Measurements from ENCODE around the gene IL36A. TPM values are rescaled to one million over a fixed set of nuclear protein-coding genes. Genes with fewer than 3 reads are reported as not detected.

IL36A gene
- total RNA-seq, 1 experiment from 2014 or later: not detected

- no peaks in the 10 kb centered on the region for H3K4me1 Mint-ChIP-seq
- Histone ChIP-seq H4K5ac (ENCODE audit: insufficient read length, low read depth, low read length) (no peak overlapping the region), H3K79me1 (ENCODE audit: insufficient read depth, low read depth, low read length, poor library complexity, severe bottlenecking) (no peaks in the 10 kb centered on the region), H3K79me2 (ENCODE audit: insufficient read depth, low read length) (no peaks in the 10 kb centered on the region), H2AK5ac (ENCODE audit: insufficient read length, low read length) (no peak overlapping the region), H3K4ac (ENCODE audit: low read depth, low read length) (no peak overlapping the region), H4K8ac (replicated peaks; ENCODE audit: insufficient read length, low read depth, low read length) (no peak overlapping the region), H3K9me3 (ENCODE audit: control insufficient read depth, low read depth, low read length) (no peaks in the 10 kb centered on the region), H2BK120ac (ENCODE audit: low read depth, low read length, poor library complexity, severe bottlenecking) (no peak overlapping the region), H3K27ac (ENCODE audit: insufficient read length, low read depth, low read length) (no peak overlapping the region), H3K4me1 (ENCODE audit: insufficient read depth, low read length) (no peaks in the 10 kb centered on the region), H2BK12ac (ENCODE audit: insufficient read length, low read depth, low read length) (no peak overlapping the region), H3K23me2 (ENCODE audit: insufficient read length, low read depth, low read length, poor library complexity, severe bottlenecking) (no peaks in the 10 kb centered on the region), H4K91ac (ENCODE audit: insufficient read length, low read depth, low read length) (no peak overlapping the region), H3K9ac (ENCODE audit: extremely low read depth, insufficient read length, low read length) (no peak overlapping the region), H2BK15ac (ENCODE audit: low read depth, low read length) (no peak overlapping the region), H3K4me2 (ENCODE audit: insufficient read depth, insufficient read length, low read length) (no peak overlapping the region), H4K20me1 (ENCODE audit: control insufficient read depth, insufficient read depth, insufficient read length) (no peaks in the 10 kb centered on the region), H2BK20ac (ENCODE audit: low read depth, low read length, poor library complexity, severe bottlenecking) (no peak overlapping the region), H3K56ac (ENCODE audit: insufficient read length, low read depth, low read length) (no peak overlapping the region), H2BK5ac (ENCODE audit: insufficient read length, low read length) (no peak overlapping the region), H3K14ac (ENCODE audit: insufficient read depth, low read length) (no peak overlapping the region), H3K23ac (ENCODE audit: insufficient read length, low read depth, low read length) (no peak overlapping the region), H3K27me3 (ENCODE audit: insufficient read depth, low read length) (no peaks in the 10 kb centered on the region), H3K18ac (ENCODE audit: insufficient read length, low read depth, low read length) (no peak overlapping the region), H2AFZ (ENCODE audit: low read length) (no peak overlapping the region), H3T11ph (ENCODE audit: low read length) (no peak overlapping the region)
- peaks cover 5% of the 10 kb centered on the region for H3K27me3 Mint-ChIP-seq (ENCODE audit: low read depth)
- WGBS (ENCODE audit: extremely low coverage, insufficient read length, low lambda C conversion rate): no CpG with 5 or more reads among the region's 2 CpGs
- H3K4me3 Mint-ChIP-seq: no peak overlapping the region
- no peak for DNase-seq
- H3K27ac Mint-ChIP-seq: no peak overlapping the region
- H3K9me3 Mint-ChIP-seq: peaks cover 36 to 80% of the 10 kb centered on the region in 2 experiments
- no peak for TF ChIP-seq CTCF (conservative IDR thresholded peaks at IDR 0.05)
- peaks cover 0 to 2% (median 0%) of the 10 kb centered on the region in 3 experiments; a peak in 1 of 7 replicates for H3K36me3 Mint-ChIP-seq (ENCODE audit: insufficient read depth in 1 of 3, low read depth in 3 of 3)
Observed at GRCh38 chr2:112994648-112995047, 10.6 kb upstream of the IL36A start.
